Cardiac muscle cell (in vitro differentiated cells and primary cell): ENCODE results near the gene TNFRSF8. TPM values are rescaled to one million over a fixed set of nuclear protein-coding genes. Genes with fewer than 3 reads are reported as not detected.
A peak's percentile ranks its signal among the peaks of the same experiment; 100 is the strongest.

Experiments used
- DNase-seq, 2 donors: peaks; one replicate each; pipeline versions ENCODE4 v3.0.0 to v3.0.0-alpha.2; 2010 to 2017; ENCODE audit warnings: low read depth in 1 of 2, low spot score in 1 of 2
- H3K27ac ChIP-seq: fragments of 200-600 bp; sonication (generic); 2 replicates; pipeline ENCODE4 v1.5.1; 2016
- H3K27me3 ChIP-seq: fragments of 200-600 bp; sonication (generic); 2 replicates; pipeline ENCODE4 v1.6.0; 2016; ENCODE audit warnings: control low read depth
- H3K36me3 ChIP-seq: fragments of 200-600 bp; sonication (generic); 2 replicates; pipeline ENCODE4 v1.5.1; 2016; ENCODE audit warnings: control low read depth
- H3K4me1 ChIP-seq: fragments of 200-600 bp; sonication (generic); 2 replicates; pipeline ENCODE4 v1.8.1; 2017; ENCODE audit warnings: low read depth, mild to moderate bottlenecking, mixed run types
- H3K4me3 ChIP-seq: fragments of 200-600 bp; sonication (generic); 2 replicates; pipeline ENCODE4 v1.5.1; 2016; ENCODE audit warnings: mild to moderate bottlenecking
- H3K9me3 ChIP-seq: fragments of 200-600 bp; sonication (generic); 2 replicates; pipeline ENCODE4 v1.5.1; 2017; ENCODE audit warnings: low read depth, mild to moderate bottlenecking, control low read depth
- polyA plus RNA-seq: library from polyadenylated mRNA; unstranded; fragments of >200 nt; fragmentation: Nextera tagmentation; extraction: Ambion mirVana; gene quantifications from 2 replicates; pipeline ENCODE4 v1.2.1, GENCODE V29; 2016
- total RNA-seq: library from RNA; depleted of rRNA; stranded (reverse); fragments of >200 nt; gene quantifications from 2 replicates; pipeline ENCODE4 v1.2.3, GENCODE V29; 2016
- TF ChIP-seq, protein P1 (sequence below): IDR thresholded peaks from 2 replicates; pipeline ENCODE4 v1.5.1; 2012; ENCODE audit warnings: low read depth, mild to moderate bottlenecking, low read length

The TNFRSF8 gene
- total and polyA plus RNA-seq, 2 experiments from 2014 or later, result 0.06 TPM; not detected in 1

DNA sequence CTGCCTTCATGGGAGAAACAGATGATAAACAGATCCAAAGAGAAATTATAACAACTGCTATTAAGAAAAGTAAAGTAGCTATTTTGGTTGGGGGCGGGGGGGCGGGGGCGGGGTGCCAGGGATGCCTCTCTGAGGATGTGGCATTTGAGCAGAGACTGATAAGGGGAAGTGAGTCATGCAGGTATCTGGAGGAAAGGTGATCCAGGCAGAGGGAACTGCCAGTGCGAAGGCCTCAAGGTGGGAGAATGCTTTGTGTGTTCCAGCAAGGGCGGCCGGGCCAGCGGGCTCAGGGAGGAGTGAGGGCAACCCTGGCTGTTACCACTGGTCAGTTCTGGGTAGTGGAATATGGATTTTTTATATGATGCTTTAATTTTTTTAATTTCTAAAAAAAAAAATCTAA lies 96.7 kb downstream of the TNFRSF8 start:
- H3K27ac ChIP-seq, result no peak overlapping the region
- TF ChIP-seq, protein P1, sequence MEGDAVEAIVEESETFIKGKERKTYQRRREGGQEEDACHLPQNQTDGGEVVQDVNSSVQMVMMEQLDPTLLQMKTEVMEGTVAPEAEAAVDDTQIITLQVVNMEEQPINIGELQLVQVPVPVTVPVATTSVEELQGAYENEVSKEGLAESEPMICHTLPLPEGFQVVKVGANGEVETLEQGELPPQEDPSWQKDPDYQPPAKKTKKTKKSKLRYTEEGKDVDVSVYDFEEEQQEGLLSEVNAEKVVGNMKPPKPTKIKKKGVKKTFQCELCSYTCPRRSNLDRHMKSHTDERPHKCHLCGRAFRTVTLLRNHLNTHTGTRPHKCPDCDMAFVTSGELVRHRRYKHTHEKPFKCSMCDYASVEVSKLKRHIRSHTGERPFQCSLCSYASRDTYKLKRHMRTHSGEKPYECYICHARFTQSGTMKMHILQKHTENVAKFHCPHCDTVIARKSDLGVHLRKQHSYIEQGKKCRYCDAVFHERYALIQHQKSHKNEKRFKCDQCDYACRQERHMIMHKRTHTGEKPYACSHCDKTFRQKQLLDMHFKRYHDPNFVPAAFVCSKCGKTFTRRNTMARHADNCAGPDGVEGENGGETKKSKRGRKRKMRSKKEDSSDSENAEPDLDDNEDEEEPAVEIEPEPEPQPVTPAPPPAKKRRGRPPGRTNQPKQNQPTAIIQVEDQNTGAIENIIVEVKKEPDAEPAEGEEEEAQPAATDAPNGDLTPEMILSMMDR, result no peak
- no peaks in the 10 kb centered on the region for H3K4me1 ChIP-seq
- H3K36me3 ChIP-seq, result no peaks in the 10 kb centered on the region
- no peak for DNase-seq
- no peak overlapping the region for H3K4me3 ChIP-seq
- H3K9me3 ChIP-seq, result no peaks in the 10 kb centered on the region
- no peaks in the 10 kb centered on the region for H3K27me3 ChIP-seq

DNA sequence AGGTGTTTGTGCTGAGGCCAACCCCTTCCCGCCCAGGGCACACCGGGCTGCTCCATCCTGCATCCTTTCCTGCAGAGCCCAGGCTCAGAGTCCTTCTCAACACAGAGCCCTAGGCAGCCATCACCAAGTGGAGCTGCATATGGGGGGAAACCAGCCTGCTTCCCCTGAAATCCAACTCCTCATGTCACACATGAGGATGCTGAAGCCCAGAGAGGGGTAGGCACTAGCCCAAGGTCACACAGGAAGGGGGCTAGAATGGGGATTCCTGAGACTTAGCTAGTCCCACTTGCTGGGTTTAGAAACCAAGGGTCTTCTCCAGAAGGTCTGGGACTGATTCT lies 98.2 kb downstream of the TNFRSF8 start:
- H3K9me3 ChIP-seq, result no peaks in the 10 kb centered on the region
- no peaks in the 10 kb centered on the region for H3K36me3 ChIP-seq
- TF ChIP-seq, protein P1, result no peak
- peaks cover 3% of the 10 kb centered on the region for H3K27me3 ChIP-seq
- no peak for DNase-seq
- H3K4me3 ChIP-seq, result no peak overlapping the region
- H3K4me1 ChIP-seq, result no peaks in the 10 kb centered on the region
- no peak overlapping the region for H3K27ac ChIP-seq

DNA sequence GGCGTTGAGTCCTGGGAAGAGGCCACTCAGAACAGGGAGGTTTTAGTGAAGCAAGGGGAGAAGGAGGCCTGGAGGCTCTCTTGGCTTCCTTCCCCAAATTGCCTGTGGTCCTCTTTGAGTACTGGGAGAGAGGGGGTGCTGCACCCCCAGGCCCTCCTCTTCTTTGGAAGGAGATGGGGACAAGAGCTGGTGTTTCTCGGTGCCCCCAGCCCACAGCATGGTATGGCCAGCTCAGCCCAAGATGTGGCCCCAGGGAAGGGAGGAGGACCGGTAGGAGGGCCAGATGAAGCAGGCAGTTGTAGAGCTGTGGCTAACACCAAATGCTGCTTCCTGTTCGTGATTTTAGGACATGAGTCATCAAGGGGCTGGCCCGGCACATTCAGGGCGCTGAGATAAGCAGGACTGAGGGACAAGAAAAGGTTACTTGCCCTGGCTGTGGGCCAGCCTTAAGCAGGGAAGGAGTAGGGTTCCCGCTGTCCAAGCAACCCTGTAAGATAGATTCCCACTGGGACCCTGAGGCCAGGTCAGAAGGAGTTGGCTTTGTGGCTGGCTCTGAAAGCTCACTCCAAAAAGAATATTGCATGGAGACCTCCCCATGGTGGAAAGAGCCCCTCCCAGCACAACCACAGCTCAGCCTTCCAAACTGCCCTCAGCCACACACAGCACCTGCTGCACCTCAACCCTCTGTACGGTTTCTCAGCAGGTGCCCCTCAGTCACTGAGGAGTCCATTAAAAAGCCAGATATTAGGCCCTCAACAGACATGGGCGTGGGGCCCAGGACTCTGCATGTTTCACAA lies 98.8 kb downstream of the TNFRSF8 start:
- Histone ChIP-seq H3K4me3 (no peak overlapping the region), H3K36me3 (no peaks in the 10 kb centered on the region), H3K27ac (no peak overlapping the region), H3K9me3 (no peaks in the 10 kb centered on the region), H3K4me1 (no peaks in the 10 kb centered on the region), H3K27me3 (peaks cover 9% of the 10 kb centered on the region)
- peak in 1 of 2 donors; percentile 96 for DNase-seq
- TF ChIP-seq, protein P1, result no peak

DNA sequence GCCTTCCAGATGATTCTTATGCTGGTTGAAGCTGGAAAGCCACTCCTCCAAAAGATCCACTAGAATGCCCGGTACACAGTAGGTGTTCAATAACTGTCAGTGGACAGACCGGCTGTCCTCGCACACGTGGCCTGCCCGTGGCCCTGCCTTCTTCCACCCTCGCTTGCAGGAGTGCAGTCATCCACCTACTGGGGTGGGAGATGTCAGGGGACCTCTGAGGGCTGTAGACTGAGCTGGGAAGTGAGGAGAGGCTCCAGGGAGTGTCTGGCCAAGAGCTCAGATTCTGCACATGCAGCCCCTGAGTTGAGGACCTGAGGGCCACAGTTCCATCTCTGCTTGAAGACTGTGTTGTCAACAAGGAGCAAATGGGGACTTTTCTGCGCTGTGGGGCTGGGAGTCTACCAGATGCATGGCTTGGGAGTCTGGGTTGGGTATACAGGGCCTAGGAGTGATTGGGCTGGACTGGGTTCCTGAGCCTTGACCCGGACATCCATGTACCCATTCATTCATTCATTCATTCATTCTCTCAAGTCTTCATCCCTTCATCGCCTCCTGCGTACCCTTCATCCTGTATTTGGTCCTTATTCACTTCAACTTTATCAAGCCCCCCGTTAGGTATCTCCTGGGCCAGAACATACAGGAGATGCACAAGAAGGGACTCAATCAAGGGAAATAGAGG lies 99.5 kb downstream of the TNFRSF8 start:
- TF ChIP-seq, protein P1, result no peak
- Histone ChIP-seq H3K27ac (no peak overlapping the region), H3K4me3 (no peak overlapping the region), H3K27me3 (peaks cover 16% of the 10 kb centered on the region), H3K36me3 (no peaks in the 10 kb centered on the region), H3K4me1 (no peaks in the 10 kb centered on the region), H3K9me3 (no peaks in the 10 kb centered on the region)
- DNase-seq, result no peak

DNA sequence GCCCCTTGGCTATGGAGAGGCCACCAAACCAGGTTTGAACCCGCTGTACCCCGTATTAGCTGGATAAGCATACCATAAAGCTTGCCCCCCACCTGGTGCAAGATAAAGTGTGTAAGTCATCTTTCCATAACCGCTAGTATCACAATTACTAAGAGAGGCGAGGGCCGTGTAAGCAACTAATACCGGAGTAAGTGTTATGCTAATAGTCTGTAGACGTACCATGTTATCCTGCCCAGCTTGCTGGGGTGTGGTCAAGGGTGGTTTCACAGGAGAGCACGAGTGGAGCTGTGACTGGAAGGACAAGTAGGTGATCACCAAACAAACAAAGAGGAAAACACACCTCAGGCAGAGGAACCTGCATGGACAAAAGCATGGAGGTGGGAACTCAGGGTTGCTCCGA lies 100.1 kb downstream of the TNFRSF8 start:
- TF ChIP-seq, protein P1, result no peak

More for the DNA sequence above, 100.1 kb downstream of the TNFRSF8 start:
- Histone ChIP-seq H3K27me3 (peaks cover 22% of the 10 kb centered on the region), H3K4me1 (no peaks in the 10 kb centered on the region), H3K9me3 (no peaks in the 10 kb centered on the region), H3K27ac (no peak overlapping the region), H3K36me3 (no peaks in the 10 kb centered on the region), H3K4me3 (no peak overlapping the region)
- DNase-seq, result no peak
